GM18498 (cell line): ENCODE data around the gene SALL1.

Source experiments
- ATAC-seq: cut with Tn5 transposase; IDR thresholded peaks from one replicate; pipeline ENCODE4 v1.9.1; 2021; ENCODE audit warnings: mild to moderate bottlenecking, moderate library complexity; ENCODE audit not compliant: unreplicated experiment

The SALL1 gene

GRCh38 chr16:51143196-51143977 is 7.7 kb downstream of the SALL1 start:
- ATAC-seq, result no peak

DNA sequence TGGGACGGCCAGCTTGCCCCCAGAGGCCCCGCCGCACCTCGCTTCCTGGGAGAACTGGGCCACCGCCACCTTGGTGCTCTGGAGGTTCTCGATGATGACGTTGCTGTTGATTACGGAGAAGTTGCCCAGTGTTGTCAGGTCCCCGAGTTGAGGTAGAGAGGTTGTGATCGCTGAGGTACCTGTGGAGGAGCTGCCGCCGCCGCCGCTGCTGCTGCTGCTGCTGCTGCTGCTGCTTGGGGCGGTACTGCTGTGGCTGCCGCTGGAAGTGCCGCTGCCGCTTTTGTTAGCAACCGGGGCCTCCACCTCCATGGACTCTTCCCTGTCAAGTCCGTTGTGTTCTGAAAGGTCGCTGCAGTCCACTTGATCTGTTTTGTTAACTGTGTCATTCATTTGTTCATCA is 9.5 kb downstream of the SALL1 start:
- no peak for ATAC-seq

DNA sequence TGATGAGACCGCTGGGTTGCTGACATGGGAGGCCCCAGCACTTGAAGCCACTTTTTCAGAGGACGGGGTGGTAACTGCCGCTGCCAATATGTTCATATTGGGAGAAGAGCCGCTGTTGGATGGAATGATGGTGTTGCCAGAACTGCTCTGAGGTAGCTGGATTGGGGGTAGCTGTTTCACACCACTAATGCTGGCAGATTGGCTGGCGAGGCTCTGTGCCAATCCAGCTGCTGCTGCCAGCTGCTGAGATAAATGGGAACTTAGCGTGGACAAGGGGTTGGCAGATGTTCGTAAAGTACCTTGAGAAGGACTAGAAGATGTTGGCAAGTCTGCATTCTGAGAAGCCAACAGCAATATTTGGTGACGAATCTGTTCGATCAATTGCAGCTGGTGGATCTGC is 10.0 kb downstream of the SALL1 start:
- ATAC-seq, result no peak

DNA sequence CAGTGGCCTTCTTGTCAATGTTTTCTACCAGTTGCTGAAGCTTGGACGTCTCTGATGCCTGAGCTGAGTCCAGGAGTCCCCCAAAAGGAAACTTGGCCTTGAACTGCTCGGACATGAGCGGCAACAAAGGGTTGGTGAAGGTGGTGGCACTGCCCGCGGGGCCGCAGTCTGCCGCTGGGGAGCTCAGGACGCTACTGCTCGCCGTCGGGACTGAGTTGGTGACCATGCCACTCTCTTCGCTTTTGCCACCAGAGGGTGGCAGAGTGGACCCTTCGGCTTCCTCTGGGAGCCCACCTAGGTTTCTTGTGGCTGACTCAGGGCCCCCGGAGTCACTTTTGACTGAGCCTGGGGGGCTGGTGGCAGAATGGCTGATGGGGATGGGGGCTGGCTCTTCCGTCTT is 11.0 kb downstream of the SALL1 start:
- no peak for ATAC-seq

GRCh38 chr16:51139568-51139967 is 11.5 kb downstream of the SALL1 start:
- ATAC-seq, result no peak

DNA sequence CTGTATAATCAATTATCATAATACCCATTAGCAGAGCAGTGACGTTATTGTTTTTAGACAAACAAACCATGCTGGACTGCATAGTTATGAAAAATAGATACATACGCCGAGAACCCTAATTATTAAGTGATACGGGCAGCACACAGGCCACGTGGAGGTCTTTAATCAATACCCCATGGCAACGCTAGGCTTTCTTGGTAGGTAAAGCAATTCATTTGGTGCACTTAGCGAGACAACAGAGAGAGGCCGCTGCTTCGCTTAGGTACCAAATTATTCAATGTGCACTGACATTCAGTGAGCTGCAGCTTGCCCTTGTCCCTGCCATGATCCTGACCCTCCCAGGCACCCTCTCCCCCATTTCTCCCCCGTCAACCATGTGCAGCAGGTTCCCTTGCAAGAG is 12.9 kb downstream of the SALL1 start:
- ATAC-seq, result no peak

DNA sequence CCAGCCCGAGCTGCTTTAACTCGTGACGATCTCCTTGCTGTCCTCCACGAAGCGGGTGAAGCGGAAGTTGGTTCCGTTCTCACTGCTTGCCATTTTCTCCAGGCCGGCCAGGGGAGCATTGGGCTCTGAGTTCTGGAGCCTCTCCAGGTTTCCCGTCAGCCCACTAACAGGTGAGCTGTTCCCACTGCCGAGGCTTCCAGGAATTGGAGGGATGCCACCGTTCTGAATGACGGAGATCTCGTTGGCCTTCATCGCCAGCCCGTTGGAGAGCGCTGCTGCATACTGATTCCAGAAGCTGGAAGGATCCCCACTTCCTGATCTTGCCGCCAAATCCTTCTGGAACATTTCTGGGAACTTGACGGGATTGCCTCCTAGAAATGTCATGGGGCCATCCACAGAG is 14.0 kb downstream of the SALL1 start:
- no peak for ATAC-seq

DNA sequence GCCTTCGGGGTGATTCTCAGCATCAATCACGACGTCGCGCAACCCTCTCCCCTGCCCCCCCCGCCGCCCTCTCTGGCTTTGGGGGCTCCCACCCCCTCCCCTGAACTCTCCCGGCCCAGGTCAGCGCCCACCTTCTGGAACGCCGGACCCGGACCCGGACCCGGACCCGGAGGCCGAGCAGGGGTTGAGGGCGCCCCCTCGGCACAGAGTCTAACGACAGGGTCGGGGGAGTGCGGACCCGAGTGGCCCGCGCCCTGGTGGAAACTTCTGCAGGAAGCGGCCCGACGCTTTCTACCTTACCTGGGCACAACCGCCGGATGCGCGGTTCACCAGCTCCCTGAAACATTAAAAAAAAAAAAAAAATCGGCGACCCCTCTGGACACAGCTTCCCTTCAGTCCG is 16.2 kb downstream of the SALL1 start:
- ATAC-seq, result no peak

- ATAC-seq, result no peak
Measured at GRCh38 chr16:51134269-51134812, 16.7 kb downstream of the SALL1 start.

DNA sequence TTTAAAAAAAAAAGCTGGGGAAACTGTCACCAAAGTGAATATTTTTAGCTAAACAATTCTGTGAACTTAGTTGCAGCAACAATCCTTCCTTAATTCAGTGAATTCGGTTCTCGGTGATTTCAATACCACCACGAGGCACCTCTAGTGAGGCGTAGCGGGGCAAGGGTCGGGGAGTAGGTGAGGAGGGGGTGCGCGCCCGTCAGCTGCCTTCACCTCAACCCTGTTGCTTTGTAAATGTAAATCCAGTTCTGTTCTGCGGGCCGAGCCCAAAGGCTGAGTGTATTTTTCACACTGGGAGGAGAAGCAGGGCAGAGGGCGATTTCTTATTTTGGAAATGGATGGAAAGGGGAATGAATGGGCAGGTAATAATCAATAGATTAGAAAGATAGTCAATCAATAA is 17.4 kb downstream of the SALL1 start:
- ATAC-seq, result no peak

- no peak for ATAC-seq
Measured at GRCh38 chr16:51133183-51133582, 17.9 kb downstream of the SALL1 start.

GRCh38 chr16:51132490-51133115 is 18.5 kb downstream of the SALL1 start:
- ATAC-seq, result no peak

- ATAC-seq, result no peak
Measured at GRCh38 chr16:51131619-51132018, 19.5 kb downstream of the SALL1 start.

DNA sequence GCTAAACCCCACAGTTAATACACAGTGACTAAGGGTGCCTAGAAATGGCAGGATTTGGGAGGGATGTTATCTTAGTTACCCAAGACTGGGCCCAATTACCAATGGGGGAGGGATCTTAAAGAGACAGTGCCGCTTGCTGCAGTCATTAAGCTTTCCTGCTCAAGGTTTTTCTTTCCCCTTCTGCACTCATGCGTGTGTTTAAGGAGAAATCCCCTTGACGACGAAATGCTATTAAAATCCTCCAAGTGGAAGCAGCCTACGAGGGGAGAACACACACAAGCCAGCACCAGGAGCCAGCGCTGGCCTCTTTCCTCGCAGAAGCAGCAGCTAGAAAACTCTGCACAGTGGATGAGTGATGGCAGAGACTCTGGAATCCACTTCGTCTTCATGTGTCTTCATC is 22.0 kb downstream of the SALL1 start:
- no peak for ATAC-seq

DNA sequence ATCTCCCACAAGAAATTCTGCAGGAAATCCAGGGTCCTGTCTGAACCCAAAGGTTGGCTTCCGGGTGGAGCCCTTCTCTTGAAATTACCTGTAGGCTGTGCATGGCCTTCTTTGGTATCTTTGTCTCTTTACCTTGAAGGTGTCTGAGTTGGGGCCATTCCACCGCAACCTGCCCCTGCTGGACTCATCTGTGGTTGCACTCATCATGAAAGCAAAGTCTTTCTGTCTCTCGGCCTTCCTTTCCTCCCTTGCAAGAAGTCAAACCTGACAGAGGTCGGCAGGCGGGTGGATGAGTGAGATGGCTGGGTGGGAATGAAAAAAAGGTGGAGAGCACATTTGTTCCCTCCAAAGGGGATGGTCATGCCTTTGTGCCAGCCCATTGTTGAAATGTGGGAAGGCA is 25.1 kb downstream of the SALL1 start:
- ATAC-seq, result no peak

- ATAC-seq, result no peak
Measured at GRCh38 chr16:51124896-51125295, 26.2 kb downstream of the SALL1 start.

- no peak for ATAC-seq
Measured at GRCh38 chr16:51121850-51122249, 29.2 kb downstream of the SALL1 start.

- ATAC-seq, result no peak
Measured at GRCh38 chr16:51120730-51121347, 30.2 kb downstream of the SALL1 start.

GRCh38 chr16:51119973-51120729 is 30.9 kb downstream of the SALL1 start:
- no peak for ATAC-seq

DNA sequence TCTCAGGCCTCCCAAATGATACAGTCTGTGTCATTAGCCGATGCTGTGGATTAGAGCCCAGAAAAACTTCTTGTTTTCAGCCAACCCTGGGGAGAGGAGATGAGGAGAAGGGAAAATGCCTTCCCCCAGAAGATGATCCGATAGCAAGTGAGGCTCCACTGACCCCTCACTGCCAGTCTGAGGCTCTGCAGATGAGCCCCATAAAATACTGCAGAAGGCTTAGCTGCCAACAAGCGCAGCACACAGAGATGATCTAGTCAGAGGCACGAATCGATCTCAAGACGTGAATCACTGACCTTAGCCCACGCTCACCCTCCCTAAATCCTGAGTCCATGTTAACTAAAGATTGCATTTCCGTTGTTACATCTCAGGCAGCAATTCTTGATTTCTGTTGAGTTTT is 31.5 kb downstream of the SALL1 start:
- ATAC-seq, result no peak

DNA sequence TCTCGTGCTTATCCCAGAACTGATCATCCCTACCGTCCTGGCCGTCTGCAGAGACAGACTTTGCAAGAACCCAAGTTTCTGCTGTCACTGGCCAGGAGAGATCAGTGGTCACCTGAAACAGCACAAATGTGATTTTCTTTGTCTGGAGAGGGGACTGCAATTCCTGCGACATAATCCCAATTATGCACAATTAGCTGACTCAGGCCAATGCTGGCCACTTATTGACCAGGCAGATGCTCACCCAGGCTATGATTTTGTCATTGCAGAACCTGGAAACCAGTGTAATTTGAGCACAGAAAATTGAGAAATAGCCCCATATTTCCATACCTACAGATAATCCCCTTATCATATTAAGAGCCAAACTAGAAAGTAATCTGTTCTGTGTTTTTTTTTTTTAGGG is 34.7 kb downstream of the SALL1 start:
- no peak for ATAC-seq
